Activated naive CD8-positive, alpha-beta T cell (primary cell): Measurements from ENCODE around the gene FAM53C.
"Not testable (repeated sequence)": the region's sequence is repeated elsewhere in the genome, so short reads cannot be mapped to it uniquely, and the experiment has no call there.

ENCODE experiments used
- H3K27ac Mint-ChIP-seq: one replicate; pipeline ENCODE4 v1.8.0; 2021; ENCODE audit warnings: mixed read lengths
- H3K27me3 Mint-ChIP-seq: one replicate; pipeline ENCODE4 v1.8.0; 2021; ENCODE audit warnings: mixed read lengths
- H3K36me3 Mint-ChIP-seq: one replicate; pipeline ENCODE4 v1.8.0; 2021; ENCODE audit warnings: mixed read lengths
- H3K4me1 Mint-ChIP-seq: one replicate; pipeline ENCODE4 v1.8.0; 2021; ENCODE audit warnings: low read depth, mixed read lengths
- H3K4me3 Mint-ChIP-seq: one replicate; pipeline ENCODE4 v1.8.0; 2021; ENCODE audit warnings: mild to moderate bottlenecking, mixed read lengths
- H3K9me3 Mint-ChIP-seq: one replicate; pipeline ENCODE4 v1.8.0; 2021; ENCODE audit warnings: low read depth, mixed read lengths

FAM53C gene

GRCh38 chr5:138360941-138361452 lies 22.9 kb downstream of the FAM53C start:
- peaks cover 47% of the 10 kb centered on the region for H3K4me1 Mint-ChIP-seq
- peaks cover 8% of the 10 kb centered on the region for H3K36me3 Mint-ChIP-seq

GRCh38 chr5:138364576-138364975 lies 26.5 kb downstream of the FAM53C start:
- H3K4me3 Mint-ChIP-seq: no peak overlapping the region
- H3K4me1 Mint-ChIP-seq: peaks cover 66% of the 10 kb centered on the region

More at GRCh38 chr5:138360941-138361452, 22.9 kb downstream of the FAM53C start:
- no peak overlapping the region for H3K4me3 Mint-ChIP-seq
- H3K9me3 Mint-ChIP-seq: no peaks in the 10 kb centered on the region
- peak overlapping the region; percentile 75 for H3K27ac Mint-ChIP-seq
- H3K27me3 Mint-ChIP-seq: no peaks in the 10 kb centered on the region

GRCh38 chr5:138366632-138367382 lies 28.7 kb downstream of the FAM53C start:
- Mint-ChIP-seq H3K36me3 (peaks cover 3% of the 10 kb centered on the region), H3K27me3 (no peaks in the 10 kb centered on the region), H3K4me3 (no peak overlapping the region), H3K27ac (no peak overlapping the region), H3K4me1 (peaks cover 57% of the 10 kb centered on the region), H3K9me3 (no peaks in the 10 kb centered on the region)

More at GRCh38 chr5:138364576-138364975, 26.5 kb downstream of the FAM53C start:
- no peaks in the 10 kb centered on the region for H3K9me3 Mint-ChIP-seq
- H3K36me3 Mint-ChIP-seq: peaks cover 6% of the 10 kb centered on the region
- no peak overlapping the region for H3K27ac Mint-ChIP-seq
- H3K27me3 Mint-ChIP-seq: no peaks in the 10 kb centered on the region

GRCh38 chr5:138369261-138369660 lies 31.2 kb downstream of the FAM53C start:
- peaks cover 53% of the 10 kb centered on the region for H3K4me1 Mint-ChIP-seq
- H3K36me3 Mint-ChIP-seq: peaks cover under 1% of the 10 kb centered on the region
- H3K9me3 Mint-ChIP-seq: no peaks in the 10 kb centered on the region
- H3K4me3 Mint-ChIP-seq: no peak overlapping the region
- H3K27ac Mint-ChIP-seq: peak overlapping the region; percentile 54
- no peaks in the 10 kb centered on the region for H3K27me3 Mint-ChIP-seq

GRCh38 chr5:138369706-138370105 lies 31.6 kb downstream of the FAM53C start:
- Mint-ChIP-seq H3K27me3 (no peaks in the 10 kb centered on the region), H3K9me3 (no peaks in the 10 kb centered on the region), H3K4me3 (no peak overlapping the region), H3K36me3 (no peaks in the 10 kb centered on the region), H3K4me1 (peaks cover 48% of the 10 kb centered on the region), H3K27ac (peak overlapping the region; percentile 31)

GRCh38 chr5:138370537-138370936 lies 32.5 kb downstream of the FAM53C start:
- Mint-ChIP-seq H3K4me3 (no peak overlapping the region), H3K9me3 (no peaks in the 10 kb centered on the region), H3K27ac (no peak overlapping the region), H3K36me3 (no peaks in the 10 kb centered on the region), H3K4me1 (peaks cover 44% of the 10 kb centered on the region), H3K27me3 (no peaks in the 10 kb centered on the region)

- H3K27ac Mint-ChIP-seq: no peak overlapping the region
Measured at GRCh38 chr5:138371454-138371853, 33.4 kb downstream of the FAM53C start.

GRCh38 chr5:138372225-138372624 lies 34.2 kb downstream of the FAM53C start:
- Mint-ChIP-seq H3K4me1 (peaks cover 31% of the 10 kb centered on the region), H3K27me3 (no peaks in the 10 kb centered on the region), H3K9me3 (no peaks in the 10 kb centered on the region), H3K27ac (no peak overlapping the region), H3K36me3 (peaks cover 2% of the 10 kb centered on the region), H3K4me3 (no peak overlapping the region)

More at GRCh38 chr5:138371454-138371853, 33.4 kb downstream of the FAM53C start:
- no peaks in the 10 kb centered on the region for H3K36me3 Mint-ChIP-seq
- no peaks in the 10 kb centered on the region for H3K27me3 Mint-ChIP-seq
- H3K4me3 Mint-ChIP-seq: no peak overlapping the region
- no peaks in the 10 kb centered on the region for H3K9me3 Mint-ChIP-seq
- H3K4me1 Mint-ChIP-seq: peaks cover 38% of the 10 kb centered on the region

GRCh38 chr5:138372653-138373052 lies 34.6 kb downstream of the FAM53C start:
- H3K4me1 Mint-ChIP-seq: peaks cover 31% of the 10 kb centered on the region
- no peak overlapping the region for H3K4me3 Mint-ChIP-seq
- no peaks in the 10 kb centered on the region for H3K27me3 Mint-ChIP-seq
- H3K36me3 Mint-ChIP-seq: peaks cover 2% of the 10 kb centered on the region
- no peaks in the 10 kb centered on the region for H3K9me3 Mint-ChIP-seq
- no peak overlapping the region for H3K27ac Mint-ChIP-seq

GRCh38 chr5:138382347-138382746 lies 44.3 kb downstream of the FAM53C start:
- Mint-ChIP-seq H3K27ac (no peak overlapping the region), H3K36me3 (peaks cover 6% of the 10 kb centered on the region)

GRCh38 chr5:138385660-138386059 lies 47.6 kb downstream of the FAM53C start:
- Mint-ChIP-seq H3K9me3 (no peaks in the 10 kb centered on the region), H3K4me1 (no peaks in the 10 kb centered on the region), H3K4me3 (no peak overlapping the region), H3K36me3 (peaks cover 6% of the 10 kb centered on the region), H3K27me3 (no peaks in the 10 kb centered on the region), H3K27ac (no peak overlapping the region)

More at GRCh38 chr5:138382347-138382746, 44.3 kb downstream of the FAM53C start:
- Mint-ChIP-seq H3K27me3 (no peaks in the 10 kb centered on the region), H3K4me1 (no peaks in the 10 kb centered on the region), H3K9me3 (no peaks in the 10 kb centered on the region), H3K4me3 (no peak overlapping the region)

GRCh38 chr5:138386290-138386689 lies 48.2 kb downstream of the FAM53C start:
- Mint-ChIP-seq H3K27me3 (no peaks in the 10 kb centered on the region), H3K27ac (no peak overlapping the region), H3K4me3 (no peak overlapping the region), H3K36me3 (peaks cover 6% of the 10 kb centered on the region), H3K4me1 (no peaks in the 10 kb centered on the region), H3K9me3 (no peaks in the 10 kb centered on the region)

- no peak overlapping the region for H3K4me3 Mint-ChIP-seq
- no peaks in the 10 kb centered on the region for H3K27me3 Mint-ChIP-seq
- no peaks in the 10 kb centered on the region for H3K9me3 Mint-ChIP-seq
- no peak overlapping the region for H3K27ac Mint-ChIP-seq
- H3K36me3 Mint-ChIP-seq: peaks cover 5% of the 10 kb centered on the region
- H3K4me1 Mint-ChIP-seq: no peaks in the 10 kb centered on the region
Measured at GRCh38 chr5:138389332-138389731, 51.3 kb downstream of the FAM53C start.

GRCh38 chr5:138389911-138390310 lies 51.8 kb downstream of the FAM53C start:
- H3K27me3 Mint-ChIP-seq, H3K4me1 Mint-ChIP-seq, H3K9me3 Mint-ChIP-seq, H3K27ac Mint-ChIP-seq, H3K36me3 Mint-ChIP-seq, H3K4me3 Mint-ChIP-seq: not testable (repeated sequence)

- Mint-ChIP-seq H3K4me3 (no peak overlapping the region), H3K27me3 (no peaks in the 10 kb centered on the region), H3K27ac (no peak overlapping the region), H3K4me1 (no peaks in the 10 kb centered on the region), H3K9me3 (no peaks in the 10 kb centered on the region), H3K36me3 (peaks cover 6% of the 10 kb centered on the region)
Measured at GRCh38 chr5:138391859-138392386, 53.9 kb downstream of the FAM53C start.
